Measurements from ENCODE around the gene LIMA1. TPM values are rescaled to one million over a fixed set of nuclear protein-coding genes. Genes with fewer than 3 reads are reported as not detected.

Gene LIMA1
- polyA plus RNA-seq, 1 donor from 2014 or later, result 4.4 TPM

DNA sequence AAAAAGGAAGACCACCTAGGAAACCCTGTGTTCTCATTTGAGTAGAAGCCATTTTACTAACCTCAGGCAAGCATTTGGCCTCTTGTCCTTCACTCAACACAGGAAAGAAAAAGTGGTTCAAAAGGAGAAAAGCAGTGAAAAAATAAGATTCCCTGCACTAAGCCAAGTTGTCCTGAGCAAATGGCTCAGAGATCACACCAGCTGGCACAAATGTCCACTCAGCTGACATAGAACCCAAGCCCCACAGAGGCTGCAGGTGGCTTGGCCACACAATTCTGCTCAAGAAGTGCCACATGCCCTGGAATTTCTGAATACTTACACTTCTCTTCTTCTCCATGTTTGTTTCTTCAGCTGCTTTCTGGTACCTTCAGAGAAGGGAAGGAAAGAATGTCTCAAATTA, 52.0 kb downstream of the LIMA1 start:
- H3K27me3 ChIP-seq (ENCODE audit: insufficient read depth, low read depth, low read length), result no peaks in the 10 kb centered on the region
- H3K27ac ChIP-seq (ENCODE audit: low read length), result no peak overlapping the region
- H4K20me1 ChIP-seq (ENCODE audit: insufficient read depth), result no peaks in the 10 kb centered on the region
- no peaks in the 10 kb centered on the region for H3K9me2 ChIP-seq (ENCODE audit: insufficient read depth, low read length)
- no peak overlapping the region for H3K4me3 ChIP-seq (ENCODE audit: low read length)
- no peaks in the 10 kb centered on the region for H3K9me3 ChIP-seq (ENCODE audit: low read length)
- no peak overlapping the region for H2AFZ ChIP-seq (ENCODE audit: low read depth, low read length)
- no peak overlapping the region for H3K4me2 ChIP-seq (ENCODE audit: low read length)
- no peaks in the 10 kb centered on the region for H3K79me2 ChIP-seq (replicated peaks; ENCODE audit: insufficient read depth, low read length)
- H3K36me3 ChIP-seq (ENCODE audit: insufficient read depth, low read length), result no peaks in the 10 kb centered on the region
- H3K9ac ChIP-seq (ENCODE audit: low read length), result no peak overlapping the region
- H3F3A ChIP-seq (ENCODE audit: insufficient read depth, low read length, poor library complexity, severe bottlenecking), result no peaks in the 10 kb centered on the region
- TF ChIP-seq, protein P1, sequence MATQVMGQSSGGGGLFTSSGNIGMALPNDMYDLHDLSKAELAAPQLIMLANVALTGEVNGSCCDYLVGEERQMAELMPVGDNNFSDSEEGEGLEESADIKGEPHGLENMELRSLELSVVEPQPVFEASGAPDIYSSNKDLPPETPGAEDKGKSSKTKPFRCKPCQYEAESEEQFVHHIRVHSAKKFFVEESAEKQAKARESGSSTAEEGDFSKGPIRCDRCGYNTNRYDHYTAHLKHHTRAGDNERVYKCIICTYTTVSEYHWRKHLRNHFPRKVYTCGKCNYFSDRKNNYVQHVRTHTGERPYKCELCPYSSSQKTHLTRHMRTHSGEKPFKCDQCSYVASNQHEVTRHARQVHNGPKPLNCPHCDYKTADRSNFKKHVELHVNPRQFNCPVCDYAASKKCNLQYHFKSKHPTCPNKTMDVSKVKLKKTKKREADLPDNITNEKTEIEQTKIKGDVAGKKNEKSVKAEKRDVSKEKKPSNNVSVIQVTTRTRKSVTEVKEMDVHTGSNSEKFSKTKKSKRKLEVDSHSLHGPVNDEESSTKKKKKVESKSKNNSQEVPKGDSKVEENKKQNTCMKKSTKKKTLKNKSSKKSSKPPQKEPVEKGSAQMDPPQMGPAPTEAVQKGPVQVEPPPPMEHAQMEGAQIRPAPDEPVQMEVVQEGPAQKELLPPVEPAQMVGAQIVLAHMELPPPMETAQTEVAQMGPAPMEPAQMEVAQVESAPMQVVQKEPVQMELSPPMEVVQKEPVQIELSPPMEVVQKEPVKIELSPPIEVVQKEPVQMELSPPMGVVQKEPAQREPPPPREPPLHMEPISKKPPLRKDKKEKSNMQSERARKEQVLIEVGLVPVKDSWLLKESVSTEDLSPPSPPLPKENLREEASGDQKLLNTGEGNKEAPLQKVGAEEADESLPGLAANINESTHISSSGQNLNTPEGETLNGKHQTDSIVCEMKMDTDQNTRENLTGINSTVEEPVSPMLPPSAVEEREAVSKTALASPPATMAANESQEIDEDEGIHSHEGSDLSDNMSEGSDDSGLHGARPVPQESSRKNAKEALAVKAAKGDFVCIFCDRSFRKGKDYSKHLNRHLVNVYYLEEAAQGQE (IDR thresholded peaks at IDR 0.05; ENCODE audit: borderline replicate concordance), result no peak
- TF ChIP-seq MXI1 (conservative IDR thresholded peaks at IDR 0.05; ENCODE audit: poor library complexity, severe bottlenecking) (no peak), POLR2AphosphoS5 (IDR thresholded peaks at IDR 0.05) (no peak), EZH2 (IDR thresholded peaks at IDR 0.05; ENCODE audit: borderline replicate concordance, insufficient read depth, low read length, poor library complexity, severe bottlenecking) (no peak), RAD21 (conservative IDR thresholded peaks at IDR 0.05) (no peak), TAF1 (IDR thresholded peaks at IDR 0.05; ENCODE audit: low read depth) (no peak), CTCF (IDR thresholded peaks at IDR 0.05; ENCODE audit: poor library complexity, severe bottlenecking) (no peak), EP300 (conservative IDR thresholded peaks at IDR 0.05; ENCODE audit: poor library complexity, severe bottlenecking) (no peak), SMC3 (conservative IDR thresholded peaks at IDR 0.05; ENCODE audit: poor library complexity) (no peak)

GRCh38 chr12:50230217-50230616, 53.1 kb downstream of the LIMA1 start:
- H3K27ac ChIP-seq (ENCODE audit: low read length), result no peak overlapping the region
- TF ChIP-seq CTCF (IDR thresholded peaks at IDR 0.05; ENCODE audit: poor library complexity, severe bottlenecking), result no peak
- no peak for TF ChIP-seq SMC3 (conservative IDR thresholded peaks at IDR 0.05; ENCODE audit: poor library complexity)
- TF ChIP-seq, protein P1 (IDR thresholded peaks at IDR 0.05; ENCODE audit: borderline replicate concordance), result no peak
- no peak for TF ChIP-seq TAF1 (IDR thresholded peaks at IDR 0.05; ENCODE audit: low read depth)
- no peak for TF ChIP-seq EZH2 (IDR thresholded peaks at IDR 0.05; ENCODE audit: borderline replicate concordance, insufficient read depth, low read length, poor library complexity, severe bottlenecking)
- no peak for TF ChIP-seq POLR2AphosphoS5 (IDR thresholded peaks at IDR 0.05)
- no peak for TF ChIP-seq MXI1 (conservative IDR thresholded peaks at IDR 0.05; ENCODE audit: poor library complexity, severe bottlenecking)
- TF ChIP-seq EP300 (conservative IDR thresholded peaks at IDR 0.05; ENCODE audit: poor library complexity, severe bottlenecking), result no peak
- no peak for TF ChIP-seq RAD21 (conservative IDR thresholded peaks at IDR 0.05)
- no peaks in the 10 kb centered on the region for H3K9me3 ChIP-seq (ENCODE audit: low read length)
- H2AFZ ChIP-seq (ENCODE audit: low read depth, low read length), result no peak overlapping the region
- no peaks in the 10 kb centered on the region for H4K20me1 ChIP-seq (ENCODE audit: insufficient read depth)
- no peaks in the 10 kb centered on the region for H3K36me3 ChIP-seq (ENCODE audit: insufficient read depth, low read length)
- H3K27me3 ChIP-seq (ENCODE audit: insufficient read depth, low read depth, low read length), result no peaks in the 10 kb centered on the region
- no peaks in the 10 kb centered on the region for H3F3A ChIP-seq (ENCODE audit: insufficient read depth, low read length, poor library complexity, severe bottlenecking)
- H3K79me2 ChIP-seq (replicated peaks; ENCODE audit: insufficient read depth, low read length), result no peaks in the 10 kb centered on the region
- H3K9ac ChIP-seq (ENCODE audit: low read length), result no peak overlapping the region
- H3K4me2 ChIP-seq (ENCODE audit: low read length), result no peak overlapping the region
- H3K4me3 ChIP-seq (ENCODE audit: low read length), result no peak overlapping the region
- H3K9me2 ChIP-seq (ENCODE audit: insufficient read depth, low read length), result no peaks in the 10 kb centered on the region

Data from neural cell (in vitro differentiated cells).